ENCODE data around the gene HOXA13.

Gene HOXA13

GRCh38 chr7:27181795-27182275 lies 18.1 kb downstream of the HOXA13 start:
- DNase-seq (ENCODE audit: low spot score) = no peak

- no peak for DNase-seq (ENCODE audit: low spot score)
Observed at GRCh38 chr7:27180431-27181420, 19.2 kb downstream of the HOXA13 start.

- no peak for DNase-seq (ENCODE audit: low spot score)
Observed at GRCh38 chr7:27179503-27180430, 20.1 kb downstream of the HOXA13 start.

GRCh38 chr7:27179030-27179429 lies 20.9 kb downstream of the HOXA13 start:
- no peak for DNase-seq (ENCODE audit: low spot score)

- no peak for DNase-seq (ENCODE audit: low spot score)
Observed at GRCh38 chr7:27178366-27178765, 21.5 kb downstream of the HOXA13 start.

- DNase-seq (ENCODE audit: low spot score) = no peak
Observed at GRCh38 chr7:27177795-27178320, 22.0 kb downstream of the HOXA13 start.

- DNase-seq (ENCODE audit: low spot score) = no peak
Observed at GRCh38 chr7:27176962-27177794, 22.7 kb downstream of the HOXA13 start.

- no peak for DNase-seq (ENCODE audit: low spot score)
Observed at GRCh38 chr7:27176524-27176845, 23.4 kb downstream of the HOXA13 start.

- no peak for DNase-seq (ENCODE audit: low spot score)
Observed at GRCh38 chr7:27175626-27176523, 24.0 kb downstream of the HOXA13 start.

- DNase-seq (ENCODE audit: low spot score) = no peak
Observed at GRCh38 chr7:27174874-27175625, 24.8 kb downstream of the HOXA13 start.

GRCh38 chr7:27173956-27174873 lies 25.7 kb downstream of the HOXA13 start, which contains the start of gene HOXA10:
TSS of gene HOXA10 (minus strand) at chr7:27174320. CDS start at chr7:27174306, 14 bp downstream.
- no peak for DNase-seq (ENCODE audit: low spot score)

- no peak for DNase-seq (ENCODE audit: low spot score)
Observed at GRCh38 chr7:27173511-27173955, 26.4 kb downstream of the HOXA13 start.

GRCh38 chr7:27172823-27173510 lies 26.9 kb downstream of the HOXA13 start:
- DNase-seq (ENCODE audit: low spot score) = no peak

- no peak for DNase-seq (ENCODE audit: low spot score)
Observed at GRCh38 chr7:27172315-27172774, 27.5 kb downstream of the HOXA13 start.

GRCh38 chr7:27171637-27172314 lies 28.1 kb downstream of the HOXA13 start:
- DNase-seq (ENCODE audit: low spot score) = no peak

- DNase-seq (ENCODE audit: low spot score) = no peak
Observed at GRCh38 chr7:27171325-27171636, 28.6 kb downstream of the HOXA13 start.
